Hepatocyte (in vitro differentiated cells): Measurements from ENCODE around the gene GXYLT2. TPM values are rescaled to one million over a fixed set of nuclear protein-coding genes. Genes with fewer than 3 reads are reported as not detected.

Source experiments
- DNase-seq: peaks from one replicate; pipeline ENCODE4 v3.0.0-alpha.2; 2016; ENCODE audit warnings: low spot score
- H2AFZ ChIP-seq: fragments of 200-600 bp; sonication (generic); 2 replicates; pipeline ENCODE4 v1.6.0; 2016; ENCODE audit warnings: antibody characterized with exemption, mild to moderate bottlenecking
- H3K27ac ChIP-seq: fragments of 200-600 bp; sonication (generic); 2 replicates; pipeline ENCODE4 v1.5.1; 2016; ENCODE audit warnings: mild to moderate bottlenecking
- H3K27me3 ChIP-seq: fragments of 200-600 bp; sonication (generic); 2 replicates; pipeline ENCODE4 v1.6.1; 2016
- H3K36me3 ChIP-seq: fragments of 200-600 bp; sonication (generic); replicated peaks from 2 replicates; pipeline ENCODE4 v1.5.1; 2016; ENCODE audit warnings: low read depth; ENCODE audit not compliant: insufficient read depth
- H3K4me1 ChIP-seq: fragments of 200-600 bp; sonication (generic); 2 replicates; pipeline ENCODE4 v1.5.1; 2016; ENCODE audit warnings: mild to moderate bottlenecking, moderate library complexity; ENCODE audit not compliant: insufficient read depth
- H3K4me2 ChIP-seq: fragments of 200-600 bp; sonication (generic); 2 replicates; pipeline ENCODE4 v1.6.0; 2016
- H3K4me3 ChIP-seq: fragments of 200-600 bp; sonication (generic); 2 replicates; pipeline ENCODE4 v1.5.1; 2016; ENCODE audit warnings: mild to moderate bottlenecking
- H3K79me2 ChIP-seq: fragments of 200-600 bp; sonication (generic); 2 replicates; pipeline ENCODE4 v1.6.0; 2017; ENCODE audit warnings: mild to moderate bottlenecking
- H3K9me2 ChIP-seq: fragments of 200-600 bp; sonication (generic); replicated peaks from 2 replicates; pipeline ENCODE4 v1.6.0; 2017; ENCODE audit warnings: mild to moderate bottlenecking; ENCODE audit not compliant: insufficient read depth
- H3K9me3 ChIP-seq: fragments of 200-600 bp; sonication (generic); 2 replicates; pipeline ENCODE4 v1.5.1; 2016; ENCODE audit warnings: low read depth, mild to moderate bottlenecking
- H4K20me1 ChIP-seq: fragments of 200-600 bp; sonication (generic); 2 replicates; pipeline ENCODE4 v1.6.0; 2016; ENCODE audit warnings: mild to moderate bottlenecking; ENCODE audit not compliant: insufficient read depth, poor library complexity, severe bottlenecking
- CTCF ChIP-seq: fragments of 200-600 bp; sonication (generic); IDR thresholded peaks from 2 replicates; pipeline ENCODE4 v1.5.1; 2016; ENCODE audit warnings: antibody characterized with exemption, mild to moderate bottlenecking; ENCODE audit not compliant: poor library complexity
- EZH2 ChIP-seq: fragments of 200-600 bp; sonication (generic); IDR thresholded peaks from 2 replicates; pipeline ENCODE4 v1.6.1; 2016; ENCODE audit warnings: antibody characterized with exemption, mild to moderate bottlenecking, borderline replicate concordance
- EZH2phosphoT487 ChIP-seq: fragments of 200-600 bp; sonication (generic); IDR thresholded peaks from one replicate; pipeline ENCODE4 v1.6.1; 2018; ENCODE audit warnings: antibody characterized with exemption, mild to moderate bottlenecking, low read depth, moderate library complexity; ENCODE audit not compliant: unreplicated experiment, severe bottlenecking
- WGBS: methylation state at CpG from one replicate; pipeline ENCODE4 v1.1.6; 2016; ENCODE audit warnings: low lambda C conversion rate; ENCODE audit errors: missing lambda C conversion rate; 5-methylcytosine and 5-hydroxymethylcytosine counted together
- polyA plus RNA-seq: library from polyadenylated mRNA; unstranded; fragments of >200 nt; fragmentation: Nextera tagmentation; extraction: Ambion mirVana; gene quantifications from 2 replicates; pipeline ENCODE4 v1.2.1, GENCODE V29; 2016
- total RNA-seq: library from RNA; depleted of rRNA; stranded (reverse); fragments of >200 nt; gene quantifications from 2 replicates; pipeline ENCODE4 v1.2.3, GENCODE V29; 2014

The GXYLT2 gene
- total and polyA plus RNA-seq, 2 experiments from 2014 or later, result 27.4 to 35.7 TPM

DNA sequence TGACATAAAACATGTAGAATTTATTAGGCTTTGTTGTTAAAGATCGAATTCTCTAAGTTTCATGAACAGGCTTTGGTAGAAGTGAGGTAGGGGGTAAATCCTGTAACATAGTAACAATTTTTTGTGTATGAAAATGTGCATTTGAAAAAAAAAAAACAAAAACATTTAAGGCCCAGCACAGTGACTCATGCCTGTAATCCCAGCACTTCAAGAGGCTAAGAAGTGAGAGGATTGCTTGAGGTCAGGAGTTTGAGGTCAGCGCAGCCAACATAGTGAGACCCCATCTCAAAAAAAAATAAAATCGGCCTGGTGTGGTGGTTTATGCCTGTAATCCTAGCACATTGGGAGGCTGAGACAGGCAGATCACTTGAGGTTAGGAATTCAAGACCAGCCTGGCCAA lies 81.9 kb downstream of the GXYLT2 start:
- no peak for DNase-seq
- no peak overlapping the region for H3K27ac ChIP-seq
- no peak overlapping the region for H3K4me2 ChIP-seq
- no peaks in the 10 kb centered on the region for H3K9me2 ChIP-seq
- H3K27me3 ChIP-seq, result no peaks in the 10 kb centered on the region
- no peak overlapping the region for H3K4me3 ChIP-seq
- H3K36me3 ChIP-seq, result no peaks in the 10 kb centered on the region
- no peak for TF ChIP-seq EZH2phosphoT487
- TF ChIP-seq CTCF, result no peak
- no peak overlapping the region for H2AFZ ChIP-seq
- no peaks in the 10 kb centered on the region for H3K9me3 ChIP-seq
- peaks cover 10% of the 10 kb centered on the region for H3K4me1 ChIP-seq
- H3K79me2 ChIP-seq, result no peaks in the 10 kb centered on the region
- WGBS, result 95% methylated on average over 3 of the region's 3 CpGs
- H4K20me1 ChIP-seq, result no peaks in the 10 kb centered on the region

GRCh38 chr3:72970942-72971341 lies 83.1 kb downstream of the GXYLT2 start:
- H3K36me3 ChIP-seq, result no peaks in the 10 kb centered on the region
- DNase-seq, result no peak
- H2AFZ ChIP-seq, result no peak overlapping the region
- no peaks in the 10 kb centered on the region for H3K79me2 ChIP-seq
- no peak overlapping the region for H3K4me2 ChIP-seq
- peak overlapping the region; percentile 38 for H3K27ac ChIP-seq
- peaks cover 10% of the 10 kb centered on the region for H3K4me1 ChIP-seq
- no peak for TF ChIP-seq EZH2
- H3K4me3 ChIP-seq, result no peak overlapping the region
- no peaks in the 10 kb centered on the region for H3K9me3 ChIP-seq
- no peaks in the 10 kb centered on the region for H3K9me2 ChIP-seq
- WGBS, result 59% methylated on average over 2 of the region's 2 CpGs
- no peaks in the 10 kb centered on the region for H4K20me1 ChIP-seq
- H3K27me3 ChIP-seq, result no peaks in the 10 kb centered on the region

DNA sequence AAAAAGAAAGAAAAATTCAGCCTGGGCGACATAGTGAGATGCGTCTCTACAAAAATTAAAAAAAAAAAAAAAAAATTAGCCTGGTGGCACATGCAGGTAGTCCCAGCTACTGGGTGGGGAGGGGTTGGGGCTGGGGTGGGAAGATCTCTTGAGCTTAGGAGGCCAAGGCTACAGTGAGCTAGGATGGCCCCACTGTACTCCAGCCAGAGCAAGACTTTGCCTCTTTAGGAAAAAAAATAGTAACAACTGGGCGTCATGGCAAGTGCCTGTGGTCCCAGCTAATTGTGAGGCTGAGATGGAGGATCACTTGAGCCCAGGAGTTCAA lies 84.8 kb downstream of the GXYLT2 start:
- TF ChIP-seq CTCF (no peak), EZH2phosphoT487 (no peak), EZH2 (no peak)
- Histone ChIP-seq H3K4me1 (peaks cover 7% of the 10 kb centered on the region), H3K27me3 (no peaks in the 10 kb centered on the region), H4K20me1 (no peaks in the 10 kb centered on the region), H3K27ac (peak overlapping the region; percentile 74), H3K79me2 (no peaks in the 10 kb centered on the region), H3K36me3 (no peaks in the 10 kb centered on the region), H3K4me2 (peak overlapping the region; percentile 13), H2AFZ (no peak overlapping the region), H3K9me3 (no peaks in the 10 kb centered on the region), H3K4me3 (no peak overlapping the region), H3K9me2 (no peaks in the 10 kb centered on the region)
- no peak for DNase-seq
- 85% methylated on average over 3 of the region's 3 CpGs for WGBS

DNA sequence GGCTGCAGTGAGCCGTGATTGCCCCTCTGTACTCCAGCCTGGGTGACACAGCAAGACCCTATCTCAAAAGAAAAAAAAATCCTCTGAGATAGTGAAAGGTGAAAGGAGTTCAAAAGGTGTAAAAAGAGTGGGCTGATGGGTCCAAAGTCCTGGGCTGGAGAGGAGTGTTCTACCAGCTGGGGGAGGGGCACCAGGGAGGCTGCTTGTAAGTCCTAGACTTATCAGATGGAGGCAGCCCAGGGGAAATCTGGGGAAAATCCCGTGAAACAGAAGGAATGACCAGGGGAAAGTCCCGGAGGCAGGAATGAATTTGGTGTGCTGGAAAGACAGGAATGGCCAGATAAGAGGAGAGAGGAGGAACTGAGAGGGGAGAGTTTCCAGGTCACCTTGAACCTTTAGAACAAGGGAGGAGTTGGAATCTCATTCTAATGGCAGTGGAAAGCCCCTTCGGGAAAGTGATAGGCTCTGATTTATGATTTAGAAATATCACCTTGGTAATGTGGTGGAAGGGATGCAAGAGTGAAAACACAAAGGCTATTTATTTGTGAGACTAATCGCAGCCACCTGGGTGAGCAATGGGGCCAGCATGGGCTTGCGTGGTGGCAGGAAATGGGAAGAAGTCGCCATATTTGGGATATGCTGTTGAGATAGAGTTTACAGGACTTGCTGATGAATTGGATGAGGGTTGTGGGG lies 85.3 kb downstream of the GXYLT2 start:
- no peak for TF ChIP-seq CTCF
- TF ChIP-seq EZH2, result no peak
- TF ChIP-seq EZH2phosphoT487, result no peak
- DNase-seq, result peak; percentile 94

More for the DNA sequence above, 85.3 kb downstream of the GXYLT2 start:
- Histone ChIP-seq H3K79me2 (no peaks in the 10 kb centered on the region), H2AFZ (no peak overlapping the region), H3K4me2 (peak overlapping the region; percentile 29), H3K9me3 (no peaks in the 10 kb centered on the region), H3K4me1 (peaks cover 7% of the 10 kb centered on the region), H3K27me3 (no peaks in the 10 kb centered on the region), H3K27ac (peak overlapping the region; percentile 82), H3K36me3 (no peaks in the 10 kb centered on the region), H4K20me1 (no peaks in the 10 kb centered on the region), H3K4me3 (no peak overlapping the region), H3K9me2 (no peaks in the 10 kb centered on the region)
- 33% methylated on average over 7 of the region's 7 CpGs for WGBS
